Calu3 (cell line): Measurements from ENCODE around the gene RPTOR. TPM values are rescaled to one million over a fixed set of nuclear protein-coding genes. Genes with fewer than 3 reads are reported as not detected.

ENCODE experiments used
- BruUV-seq: library from RNA; stranded (reverse); fragments of 400-500 nt; replicated peaks from 2 replicates; lab custom pipeline; 2021; lab: Mats Ljungman, UMichigan
- CTCF ChIA-PET: fragments of 300-600 bp; sonication (Branson Sonifier 250); formaldehyde crosslinking; loops from one replicate; lab custom pipeline; 2022; ENCODE audit warnings: antibody characterized with exemption; lab: Charles Lee
- DNase-seq: peaks from one replicate; pipeline ENCODE4 v3.0.0; 2022
- H3K27ac Mint-ChIP-seq: one replicate; pipeline ENCODE4 v1.8.0; 2022; ENCODE audit warnings: mixed read lengths; ENCODE audit not compliant: unreplicated experiment
- H3K27me3 Mint-ChIP-seq: one replicate; pipeline ENCODE4 v1.8.0; 2022; ENCODE audit warnings: mixed read lengths; ENCODE audit not compliant: unreplicated experiment
- H3K36me3 Mint-ChIP-seq: one replicate; pipeline ENCODE4 v1.8.0; 2022; ENCODE audit warnings: mild to moderate bottlenecking, moderate library complexity, mixed read lengths; ENCODE audit not compliant: insufficient read depth, unreplicated experiment
- H3K4me1 Mint-ChIP-seq: one replicate; pipeline ENCODE4 v1.8.0; 2022; ENCODE audit warnings: mild to moderate bottlenecking, low read depth, mixed read lengths; ENCODE audit not compliant: unreplicated experiment
- H3K4me3 Mint-ChIP-seq: one replicate; pipeline ENCODE4 v1.8.0; 2022; ENCODE audit warnings: mild to moderate bottlenecking, low read depth, moderate library complexity, mixed read lengths; ENCODE audit not compliant: unreplicated experiment
- H3K9me3 Mint-ChIP-seq: one replicate; pipeline ENCODE4 v1.8.0; 2022; ENCODE audit warnings: low read depth, mixed read lengths; ENCODE audit not compliant: unreplicated experiment
- intact Hi-C: fragments of 100-400 bp; cut with micrococcal nuclease; formaldehyde crosslinking; loops from one replicate; pipeline ENCODE4 v1.10.0; 2022; ENCODE audit not compliant: unreplicated experiment
- total RNA-seq: library from RNA; stranded (reverse); gene quantifications from 2 replicates; pipeline ENCODE4 v1.2.3, GENCODE V29; 2022
- TF ChIP-seq, protein P1 (sequence below): fragments of 200-600 bp; IDR thresholded peaks from one replicate; pipeline ENCODE4 v1.8.0; 2022; ENCODE audit warnings: antibody characterized with exemption; ENCODE audit not compliant: unreplicated experiment

RPTOR gene
- total RNA-seq, 1 experiment from 2014 or later = 41.8 TPM

DNA sequence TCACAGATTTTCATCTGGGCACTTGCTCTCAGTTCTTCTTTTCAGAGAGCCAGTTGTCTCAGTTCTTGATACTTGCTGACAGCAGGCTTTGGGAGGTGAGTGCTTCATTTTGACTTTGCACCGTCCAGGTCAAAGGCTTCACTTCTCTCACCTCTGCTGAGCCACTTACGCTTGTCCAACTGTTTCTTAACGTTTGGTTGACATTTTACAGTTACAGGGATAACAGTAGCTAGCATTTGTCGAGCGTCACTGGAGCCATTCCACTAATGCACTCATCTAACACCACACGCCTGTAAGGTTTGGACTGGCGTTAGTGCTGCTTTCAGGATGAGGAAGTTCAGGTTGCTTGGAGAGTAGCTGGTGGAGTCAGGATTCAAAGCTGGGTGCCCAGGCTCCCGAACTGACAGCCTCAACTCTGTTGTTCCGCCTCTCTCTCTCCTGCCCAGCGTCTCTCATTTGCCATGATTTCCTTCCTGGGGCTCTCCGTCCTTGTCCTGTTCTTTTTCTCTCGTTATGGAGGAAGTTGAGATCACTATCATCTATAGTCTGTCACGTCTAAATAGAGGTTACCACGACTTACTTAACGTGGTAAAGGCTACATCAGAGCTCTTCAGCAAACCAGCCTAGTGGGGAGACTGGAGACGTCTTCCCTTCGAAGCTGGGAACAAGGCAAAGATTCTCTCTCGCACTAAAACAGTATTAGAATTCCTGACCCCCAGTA is 220.8 kb downstream of the RPTOR start:
- H3K4me3 Mint-ChIP-seq = no peak overlapping the region
- H3K27ac Mint-ChIP-seq = no peak overlapping the region
- CTCF ChIA-PET = interaction anchor here (0.7 kb wide), 1 partner anchor 8 kb away, joined by 3 read pairs; no protein-coding TSS in a partner anchor
- peaks cover 20% of the 10 kb centered on the region for H3K4me1 Mint-ChIP-seq
- DNase-seq = no peak
- intact Hi-C loops = no loop called here
- H3K27me3 Mint-ChIP-seq = no peaks in the 10 kb centered on the region
- TF ChIP-seq, protein P1, sequence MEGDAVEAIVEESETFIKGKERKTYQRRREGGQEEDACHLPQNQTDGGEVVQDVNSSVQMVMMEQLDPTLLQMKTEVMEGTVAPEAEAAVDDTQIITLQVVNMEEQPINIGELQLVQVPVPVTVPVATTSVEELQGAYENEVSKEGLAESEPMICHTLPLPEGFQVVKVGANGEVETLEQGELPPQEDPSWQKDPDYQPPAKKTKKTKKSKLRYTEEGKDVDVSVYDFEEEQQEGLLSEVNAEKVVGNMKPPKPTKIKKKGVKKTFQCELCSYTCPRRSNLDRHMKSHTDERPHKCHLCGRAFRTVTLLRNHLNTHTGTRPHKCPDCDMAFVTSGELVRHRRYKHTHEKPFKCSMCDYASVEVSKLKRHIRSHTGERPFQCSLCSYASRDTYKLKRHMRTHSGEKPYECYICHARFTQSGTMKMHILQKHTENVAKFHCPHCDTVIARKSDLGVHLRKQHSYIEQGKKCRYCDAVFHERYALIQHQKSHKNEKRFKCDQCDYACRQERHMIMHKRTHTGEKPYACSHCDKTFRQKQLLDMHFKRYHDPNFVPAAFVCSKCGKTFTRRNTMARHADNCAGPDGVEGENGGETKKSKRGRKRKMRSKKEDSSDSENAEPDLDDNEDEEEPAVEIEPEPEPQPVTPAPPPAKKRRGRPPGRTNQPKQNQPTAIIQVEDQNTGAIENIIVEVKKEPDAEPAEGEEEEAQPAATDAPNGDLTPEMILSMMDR = no peak
- H3K9me3 Mint-ChIP-seq = no peaks in the 10 kb centered on the region
- no TSS peak for BruUV-seq
- H3K36me3 Mint-ChIP-seq = no peaks in the 10 kb centered on the region

DNA sequence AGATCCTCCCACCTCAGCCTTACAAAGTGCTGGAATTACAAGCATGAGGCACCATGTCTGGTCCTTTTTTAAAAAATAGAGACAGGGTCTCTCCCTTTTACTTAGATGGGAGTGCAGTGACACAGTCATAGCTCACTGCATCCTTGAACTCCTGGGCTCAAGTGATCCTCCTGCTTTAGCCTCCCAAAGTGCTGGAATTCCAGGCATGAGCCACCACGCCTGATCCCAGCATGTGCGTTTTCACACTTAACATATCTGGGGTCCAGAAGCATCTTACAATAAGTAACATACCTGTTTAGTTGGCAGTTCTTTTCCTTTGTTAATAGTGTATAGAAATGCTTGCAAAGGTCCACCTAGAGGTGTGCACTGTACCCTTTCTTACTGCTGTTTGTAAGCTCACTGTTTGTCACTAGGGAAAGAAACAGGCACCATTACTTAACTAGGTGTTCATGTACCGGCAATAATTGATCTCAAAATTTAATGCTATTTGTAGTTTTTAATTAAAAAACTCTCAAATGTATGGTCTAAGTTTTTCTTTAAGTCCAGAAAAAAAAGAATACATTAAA is 221.7 kb downstream of the RPTOR start:
- Mint-ChIP-seq H3K4me1 (peaks cover 15% of the 10 kb centered on the region), H3K27me3 (no peaks in the 10 kb centered on the region), H3K36me3 (no peaks in the 10 kb centered on the region), H3K27ac (no peak overlapping the region), H3K4me3 (no peak overlapping the region), H3K9me3 (no peaks in the 10 kb centered on the region)
- CTCF ChIA-PET = no interaction called here
- no TSS peak for BruUV-seq
- no peak for DNase-seq
- TF ChIP-seq, protein P1 = no peak
- intact Hi-C loops = no loop called here

DNA sequence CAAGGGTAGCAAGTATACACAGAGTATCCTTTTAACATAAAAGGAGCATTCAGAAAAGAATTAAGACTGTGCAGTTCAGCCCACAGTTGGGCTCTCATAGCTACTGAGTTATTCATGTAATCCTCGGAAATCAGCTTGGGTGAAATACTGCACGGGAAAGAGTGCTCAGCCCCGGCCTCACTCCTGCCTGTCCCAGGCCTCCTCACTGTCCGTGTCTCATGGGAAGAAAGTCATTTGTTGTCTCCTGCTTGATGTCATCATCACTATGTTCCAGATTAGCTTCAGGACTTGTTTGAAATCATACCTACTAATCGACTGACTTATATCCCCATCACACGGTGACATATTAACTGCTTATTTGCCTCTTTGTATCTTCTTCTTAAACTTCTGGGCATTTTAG is 223.8 kb downstream of the RPTOR start:
- no peaks in the 10 kb centered on the region for H3K4me1 Mint-ChIP-seq
- BruUV-seq = no TSS peak
- H3K36me3 Mint-ChIP-seq = no peaks in the 10 kb centered on the region
- H3K27me3 Mint-ChIP-seq = no peaks in the 10 kb centered on the region
- intact Hi-C loops = no loop called here
- CTCF ChIA-PET = no interaction called here
- TF ChIP-seq, protein P1 = no peak
- no peak overlapping the region for H3K27ac Mint-ChIP-seq
- DNase-seq = no peak
- no peaks in the 10 kb centered on the region for H3K9me3 Mint-ChIP-seq
- no peak overlapping the region for H3K4me3 Mint-ChIP-seq

DNA sequence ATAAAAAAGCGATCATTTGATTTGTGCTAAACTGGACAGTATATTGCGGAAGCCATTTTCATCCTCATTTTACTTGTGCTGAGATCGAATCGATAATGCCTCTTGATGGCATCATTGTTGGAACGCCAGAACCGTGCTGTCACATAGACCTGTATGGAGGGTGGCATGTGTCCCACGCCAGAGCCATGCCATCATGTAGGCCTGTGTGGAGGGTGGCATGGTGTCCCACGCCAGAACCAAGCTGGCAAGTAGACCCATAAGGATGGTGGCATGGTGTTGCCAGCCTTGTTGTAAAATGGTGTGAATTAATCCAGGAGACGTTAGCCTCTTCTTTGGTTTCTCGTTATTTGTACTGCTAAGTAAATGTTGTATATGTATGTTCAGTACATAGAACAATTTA is 224.3 kb downstream of the RPTOR start:
- H3K4me3 Mint-ChIP-seq = no peak overlapping the region
- intact Hi-C loops = no loop called here
- no peaks in the 10 kb centered on the region for H3K4me1 Mint-ChIP-seq
- no TSS peak for BruUV-seq
- H3K9me3 Mint-ChIP-seq = no peaks in the 10 kb centered on the region
- H3K36me3 Mint-ChIP-seq = no peaks in the 10 kb centered on the region
- no peak for DNase-seq
- CTCF ChIA-PET = no interaction called here
- H3K27me3 Mint-ChIP-seq = no peaks in the 10 kb centered on the region
- TF ChIP-seq, protein P1 = no peak
- no peak overlapping the region for H3K27ac Mint-ChIP-seq
